CD8-positive, alpha-beta memory T cell (primary cell): ENCODE results near the gene PCDHGA1. TPM values are rescaled to one million over a fixed set of nuclear protein-coding genes. Genes with fewer than 3 reads are reported as not detected.
A peak's percentile ranks its signal among the peaks of the same experiment; 100 is the strongest.
"Not testable (repeated sequence)": the region's sequence is repeated elsewhere in the genome, so short reads cannot be mapped to it uniquely, and the experiment has no call there.

ENCODE experiments used
- CTCF ChIA-PET: fragments of 350-600 bp; sonication (Branson Sonifier 250); formaldehyde crosslinking; loops from one replicate; lab custom pipeline; 2021; ENCODE audit warnings: antibody characterized with exemption; lab: Charles Lee
- POLR2A ChIA-PET: fragments of 350-600 bp; sonication (Branson Sonifier 250); formaldehyde crosslinking; loops from one replicate; lab custom pipeline; 2021; ENCODE audit warnings: antibody characterized with exemption; lab: Charles Lee
- DNase-seq, 5 donors: peaks; one replicate each; pipeline versions ENCODE4 v3.0.0 to v3.0.0-alpha.2; 2020 to 2022; ENCODE audit warnings: mixed read lengths in 1 of 5
- H3K27ac ChIP-seq: one replicate; pipeline ENCODE4 v1.7.0; 2013; ENCODE audit warnings: low read depth, mild to moderate bottlenecking, low read length, moderate library complexity
- H3K27me3 ChIP-seq: 2 replicates; pipeline ENCODE4 v1.7.0; 2013; ENCODE audit warnings: low read length, mild to moderate bottlenecking; ENCODE audit not compliant: insufficient read depth, poor library complexity, severe bottlenecking
- H3K36me3 ChIP-seq: 2 replicates; pipeline ENCODE4 v1.7.0; 2013; ENCODE audit warnings: mild to moderate bottlenecking, low read length, moderate library complexity; ENCODE audit not compliant: insufficient read depth
- H3K4me1 ChIP-seq: 2 replicates; pipeline ENCODE4 v1.7.0; 2013; ENCODE audit warnings: mild to moderate bottlenecking, low read length, moderate library complexity; ENCODE audit not compliant: insufficient read depth
- H3K4me3 ChIP-seq: 2 replicates; pipeline ENCODE4 v1.7.0; 2013; ENCODE audit warnings: mild to moderate bottlenecking, low read length
- H3K9me3 ChIP-seq: 2 replicates; pipeline ENCODE4 v1.7.0; 2013; ENCODE audit warnings: mild to moderate bottlenecking, low read length
- H3K27ac Mint-ChIP-seq, 8 donors: one replicate each; pipeline ENCODE4 v1.8.0; 2020 to 2021; ENCODE audit warnings: mixed read lengths in 8 of 8, mild to moderate bottlenecking in 6 of 8, inconsistent platforms in 3 of 8, moderate library complexity in 3 of 8
- H3K27me3 Mint-ChIP-seq, 2 donors: one replicate each; pipeline ENCODE4 v1.8.0; 2020 to 2021; ENCODE audit warnings: mixed read lengths in 2 of 2, mild to moderate bottlenecking in 1 of 2, moderate library complexity in 1 of 2
- H3K36me3 Mint-ChIP-seq, 3 donors: one replicate each; pipeline ENCODE4 v1.8.0; 2020 to 2021; ENCODE audit warnings: mixed read lengths in 3 of 3, inconsistent platforms in 1 of 3, mild to moderate bottlenecking in 1 of 3
- H3K4me1 Mint-ChIP-seq, 3 donors: one replicate each; pipeline ENCODE4 v1.8.0; 2020 to 2021; ENCODE audit warnings: mixed read lengths in 3 of 3, inconsistent platforms in 1 of 3, mild to moderate bottlenecking in 1 of 3
- H3K4me3 Mint-ChIP-seq, 7 donors: one replicate each; pipeline ENCODE4 v1.8.0; 2020 to 2021; ENCODE audit warnings: mixed read lengths in 7 of 7, mild to moderate bottlenecking in 6 of 7, moderate library complexity in 4 of 7, inconsistent platforms in 2 of 7
- H3K9me3 Mint-ChIP-seq, 5 donors: one replicate each; pipeline ENCODE4 v1.8.0; 2020 to 2022; ENCODE audit warnings: mixed read lengths in 5 of 5, mild to moderate bottlenecking in 3 of 5, moderate library complexity in 2 of 5, inconsistent platforms in 1 of 5
- polyA plus RNA-seq: library from polyadenylated mRNA; unstranded; fragments of 300-500 nt; fragmentation: Illumina TruSeq; gene quantifications from one replicate; pipeline ENCODE4 v1.2.3, GENCODE V29; 2021
- total RNA-seq, 2 experiments: library from RNA; stranded (reverse); gene quantifications; one replicate each; pipeline ENCODE4 v1.2.3, GENCODE V29; 2021

The PCDHGA1 gene
- total and polyA plus RNA-seq, 3 experiments from 2014 or later, result 0.07 to 0.09 TPM; not detected in 1

DNA sequence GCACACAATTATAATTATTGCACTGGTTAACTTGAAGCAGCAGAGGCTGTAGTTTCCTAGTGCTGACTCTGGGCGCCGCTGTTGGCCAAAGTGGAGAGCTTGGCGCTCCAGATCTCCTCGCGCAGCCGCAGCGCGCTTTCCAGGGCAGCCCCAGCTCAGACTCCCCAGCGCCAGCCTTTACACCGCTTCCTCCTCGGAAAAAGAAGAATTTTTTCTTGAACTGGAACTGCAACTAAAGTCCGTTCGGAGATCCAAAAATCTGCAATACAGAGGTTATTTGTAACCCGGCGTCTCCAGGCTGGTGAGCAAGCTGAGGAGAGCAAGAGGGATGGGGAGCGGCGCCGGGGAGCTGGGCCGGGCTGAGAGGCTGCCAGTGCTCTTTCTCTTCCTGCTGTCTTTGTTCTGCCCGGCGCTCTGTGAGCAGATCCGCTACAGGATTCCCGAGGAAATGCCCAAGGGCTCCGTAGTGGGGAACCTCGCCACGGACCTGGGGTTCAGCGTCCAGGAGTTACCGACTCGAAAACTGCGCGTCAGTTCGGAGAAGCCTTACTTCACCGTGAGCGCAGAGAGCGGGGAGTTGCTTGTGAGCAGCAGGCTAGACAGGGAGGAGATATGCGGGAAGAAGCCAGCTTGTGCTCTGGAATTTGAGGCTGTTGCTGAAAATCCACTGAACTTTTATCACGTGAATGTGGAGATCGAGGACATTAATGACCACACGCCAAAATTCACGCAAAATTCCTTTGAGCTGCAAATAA, 57.4 kb downstream of the PCDHGA1 start, which contains the start of gene PCDHGB4:
Gene PCDHGB4, plus strand, starts transcription at position 142 of the 755 bp plus-strand sequence. Its CDS starts 187 bp downstream, at position 329.
- H3K4me1 ChIP-seq, H3K9me3 ChIP-seq, H3K27ac Mint-ChIP-seq, H3K36me3 ChIP-seq, CTCF ChIA-PET, H3K4me3 ChIP-seq, POLR2A ChIA-PET, H3K27ac ChIP-seq, DNase-seq, H3K4me1 Mint-ChIP-seq: not testable (repeated sequence)
- Mint-ChIP-seq H3K27me3 (peaks cover 67 to 74% of the 10 kb centered on the region in 2 donors), H3K4me3 (peak within 1 kb of the TSS in 4 of 7 donors; percentile 22 to 74 (median 30)), H3K36me3 (peaks cover 3 to 11% (median 4%) of the 10 kb centered on the region in 3 donors), H3K9me3 (peaks cover 30 to 76% (median 66%) of the 10 kb centered on the region in 5 donors)
- peaks cover 10% of the 10 kb centered on the region for H3K27me3 ChIP-seq

DNA sequence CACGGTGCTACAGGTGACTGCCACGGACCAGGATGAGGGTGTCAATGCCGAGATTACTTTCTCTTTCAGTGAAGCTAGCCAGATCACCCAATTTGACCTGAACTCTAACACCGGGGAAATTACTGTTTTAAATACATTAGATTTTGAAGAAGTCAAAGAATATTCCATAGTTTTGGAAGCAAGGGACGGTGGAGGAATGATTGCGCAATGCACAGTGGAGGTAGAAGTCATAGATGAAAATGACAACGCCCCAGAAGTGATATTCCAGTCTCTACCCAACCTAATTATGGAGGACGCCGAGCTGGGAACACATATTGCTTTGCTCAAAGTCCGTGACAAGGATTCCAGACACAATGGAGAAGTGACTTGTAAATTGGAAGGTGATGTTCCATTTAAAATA, 58.3 kb downstream of the PCDHGA1 start:
- ChIA-PET POLR2A (no interaction called here), CTCF (no interaction called here)
- H3K4me1 ChIP-seq, result no peaks in the 10 kb centered on the region
- peaks cover 30 to 77% (median 66%) of the 10 kb centered on the region in 5 donors for H3K9me3 Mint-ChIP-seq
- no peak for DNase-seq
- H3K27ac ChIP-seq, result no peak overlapping the region
- no peak overlapping the region for H3K4me3 ChIP-seq
- H3K27me3 ChIP-seq, result peaks cover 16% of the 10 kb centered on the region
- peaks cover 2 to 14% (median 3%) of the 10 kb centered on the region in 3 donors for H3K36me3 Mint-ChIP-seq
- peaks cover 65 to 73% of the 10 kb centered on the region in 2 donors for H3K27me3 Mint-ChIP-seq
- no peaks in the 10 kb centered on the region for H3K9me3 ChIP-seq
- peak overlapping the region in 3 of 7 donors; percentile 18 to 52 (median 34) for H3K4me3 Mint-ChIP-seq
- H3K27ac Mint-ChIP-seq, result no peak overlapping the region
- no peaks in the 10 kb centered on the region for H3K4me1 Mint-ChIP-seq
- H3K36me3 ChIP-seq, result no peaks in the 10 kb centered on the region

DNA sequence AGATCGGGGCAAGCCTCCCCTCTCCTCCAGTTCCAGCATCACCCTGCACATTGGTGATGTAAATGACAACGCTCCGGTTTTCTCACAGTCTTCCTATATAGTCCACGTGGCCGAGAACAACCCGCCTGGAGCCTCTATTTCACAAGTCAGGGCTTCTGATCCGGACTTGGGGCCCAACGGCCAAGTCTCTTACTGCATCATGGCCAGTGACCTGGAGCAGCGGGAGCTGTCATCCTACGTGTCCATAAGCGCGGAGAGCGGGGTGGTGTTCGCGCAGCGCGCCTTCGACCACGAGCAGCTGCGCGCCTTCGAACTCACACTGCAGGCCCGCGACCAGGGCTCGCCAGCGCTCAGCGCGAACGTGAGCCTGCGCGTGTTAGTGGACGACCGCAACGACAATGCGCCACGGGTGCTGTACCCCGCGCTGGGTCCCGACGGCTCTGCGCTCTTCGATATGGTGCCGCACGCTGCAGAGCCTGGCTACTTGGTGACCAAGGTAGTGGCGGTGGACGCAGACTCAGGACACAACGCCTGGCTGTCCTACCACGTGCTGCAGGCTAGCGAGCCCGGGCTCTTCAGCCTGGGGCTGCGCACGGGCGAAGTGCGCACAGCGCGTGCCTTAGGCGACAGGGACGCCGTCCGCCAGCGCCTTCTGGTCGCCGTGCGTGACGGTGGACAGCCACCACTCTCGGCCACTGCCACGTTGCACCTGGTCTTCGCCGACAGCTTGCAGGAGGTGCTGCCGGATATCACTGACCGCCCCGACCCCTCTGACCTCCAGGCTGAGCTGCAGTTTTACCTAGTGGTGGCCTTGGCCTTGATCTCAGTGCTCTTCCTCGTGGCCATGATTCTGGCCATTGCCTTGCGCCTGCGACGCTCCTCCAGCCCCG, 59.1 kb downstream of the PCDHGA1 start:
- no peak for DNase-seq
- no peaks in the 10 kb centered on the region for H3K4me1 Mint-ChIP-seq
- no peaks in the 10 kb centered on the region for H3K9me3 ChIP-seq
- H3K27ac ChIP-seq, result no peak overlapping the region
- peaks cover 63 to 72% of the 10 kb centered on the region in 2 donors for H3K27me3 Mint-ChIP-seq
- H3K4me3 ChIP-seq, result no peak overlapping the region
- peaks cover 2 to 20% (median 3%) of the 10 kb centered on the region in 3 donors for H3K36me3 Mint-ChIP-seq
- H3K9me3 Mint-ChIP-seq, result peaks cover 36 to 76% (median 66%) of the 10 kb centered on the region in 5 donors
- ChIA-PET POLR2A (no interaction called here), CTCF (no interaction called here)
- no peaks in the 10 kb centered on the region for H3K36me3 ChIP-seq
- H3K4me1 ChIP-seq, result no peaks in the 10 kb centered on the region
- peaks cover 21% of the 10 kb centered on the region for H3K27me3 ChIP-seq
- H3K4me3 Mint-ChIP-seq, result no peak overlapping the region
- no peak overlapping the region for H3K27ac Mint-ChIP-seq

DNA sequence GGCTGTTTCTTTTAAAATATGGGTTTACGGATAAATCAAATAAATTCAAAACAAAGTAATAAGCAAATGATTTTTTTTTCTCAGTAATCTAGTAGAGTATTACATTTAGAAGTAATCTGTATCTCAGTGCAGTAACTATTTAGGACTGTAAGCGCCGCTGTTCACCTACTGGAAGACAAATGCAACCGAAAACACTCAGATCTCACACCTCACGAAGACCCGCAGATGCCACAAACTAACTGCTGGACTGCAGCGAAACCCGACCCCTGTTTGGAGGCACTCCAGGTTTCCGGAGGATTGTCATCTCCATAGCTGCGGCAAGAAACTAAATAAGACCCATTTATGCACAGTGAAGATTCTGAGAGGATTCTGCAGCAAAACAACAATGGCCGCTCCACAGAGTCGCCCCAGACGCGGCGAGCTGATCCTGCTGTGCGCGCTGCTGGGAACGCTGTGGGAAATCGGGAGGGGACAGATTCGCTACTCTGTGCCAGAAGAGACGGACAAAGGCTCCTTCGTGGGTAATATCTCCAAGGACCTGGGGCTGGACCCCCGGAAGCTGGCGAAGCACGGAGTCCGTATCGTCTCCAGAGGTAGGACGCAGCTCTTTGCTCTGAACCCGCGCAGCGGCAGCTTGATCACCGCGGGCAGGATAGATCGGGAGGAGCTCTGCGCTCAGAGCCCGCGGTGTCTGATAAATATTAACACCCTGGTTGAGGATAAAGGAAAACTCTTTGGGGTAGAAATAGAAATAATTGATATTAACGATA, 62.3 kb downstream of the PCDHGA1 start, which contains the start of gene PCDHGA8:
Gene PCDHGA8, plus strand, starts transcription at position 205 of the 770 bp plus-strand sequence. Its CDS starts 181 bp downstream, at position 386.
- DNase-seq, result no peak
- Mint-ChIP-seq H3K4me1 (no peaks in the 10 kb centered on the region), H3K27me3 (peaks cover 61 to 64% of the 10 kb centered on the region in 2 donors), H3K9me3 (peaks cover 29 to 66% (median 59%) of the 10 kb centered on the region in 5 donors), H3K27ac (no peak within 1 kb of the TSS), H3K36me3 (peaks cover 2 to 20% (median 2%) of the 10 kb centered on the region in 3 donors), H3K4me3 (peak within 1 kb of the TSS in 1 of 7 donors; percentile 23)
- H3K27ac ChIP-seq, result no peak within 1 kb of the TSS
- peaks cover 22% of the 10 kb centered on the region for H3K27me3 ChIP-seq
- H3K9me3 ChIP-seq, result no peaks in the 10 kb centered on the region
- POLR2A ChIA-PET, result no interaction called here
- CTCF ChIA-PET, result no interaction called here
- H3K36me3 ChIP-seq, result no peaks in the 10 kb centered on the region
- H3K4me3 ChIP-seq, result no peak within 1 kb of the TSS
- H3K4me1 ChIP-seq, result no peaks in the 10 kb centered on the region

DNA sequence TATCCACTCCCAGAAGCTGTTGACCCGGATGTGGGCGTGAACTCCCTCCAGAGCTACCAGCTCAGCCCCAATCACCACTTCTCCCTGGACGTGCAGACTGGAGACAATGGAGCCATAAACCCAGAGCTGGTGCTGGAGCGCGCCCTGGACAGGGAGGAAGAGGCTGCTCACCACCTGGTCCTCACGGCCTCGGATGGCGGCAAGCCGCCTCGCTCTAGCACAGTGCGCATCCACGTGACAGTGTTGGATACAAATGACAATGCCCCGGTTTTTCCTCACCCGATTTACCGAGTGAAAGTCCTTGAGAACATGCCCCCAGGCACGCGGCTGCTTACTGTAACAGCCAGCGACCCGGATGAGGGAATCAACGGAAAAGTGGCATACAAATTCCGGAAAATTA, 63.0 kb downstream of the PCDHGA1 start:
- H3K27me3 Mint-ChIP-seq, result peaks cover 59 to 62% of the 10 kb centered on the region in 2 donors
- no peak overlapping the region for H3K4me3 ChIP-seq
- no peak for DNase-seq
- no peaks in the 10 kb centered on the region for H3K4me1 Mint-ChIP-seq
- peaks cover 22% of the 10 kb centered on the region for H3K27me3 ChIP-seq
- H3K4me1 ChIP-seq, result no peaks in the 10 kb centered on the region
- no peak overlapping the region for H3K27ac ChIP-seq
- CTCF ChIA-PET, result no interaction called here
- POLR2A ChIA-PET, result no interaction called here
- no peak overlapping the region for H3K27ac Mint-ChIP-seq
- no peak overlapping the region for H3K4me3 Mint-ChIP-seq
- H3K36me3 ChIP-seq, result no peaks in the 10 kb centered on the region
- H3K9me3 Mint-ChIP-seq, result peaks cover 28 to 64% (median 58%) of the 10 kb centered on the region in 5 donors
- peaks cover 2 to 20% (median 2%) of the 10 kb centered on the region in 3 donors for H3K36me3 Mint-ChIP-seq
- H3K9me3 ChIP-seq, result no peaks in the 10 kb centered on the region

DNA sequence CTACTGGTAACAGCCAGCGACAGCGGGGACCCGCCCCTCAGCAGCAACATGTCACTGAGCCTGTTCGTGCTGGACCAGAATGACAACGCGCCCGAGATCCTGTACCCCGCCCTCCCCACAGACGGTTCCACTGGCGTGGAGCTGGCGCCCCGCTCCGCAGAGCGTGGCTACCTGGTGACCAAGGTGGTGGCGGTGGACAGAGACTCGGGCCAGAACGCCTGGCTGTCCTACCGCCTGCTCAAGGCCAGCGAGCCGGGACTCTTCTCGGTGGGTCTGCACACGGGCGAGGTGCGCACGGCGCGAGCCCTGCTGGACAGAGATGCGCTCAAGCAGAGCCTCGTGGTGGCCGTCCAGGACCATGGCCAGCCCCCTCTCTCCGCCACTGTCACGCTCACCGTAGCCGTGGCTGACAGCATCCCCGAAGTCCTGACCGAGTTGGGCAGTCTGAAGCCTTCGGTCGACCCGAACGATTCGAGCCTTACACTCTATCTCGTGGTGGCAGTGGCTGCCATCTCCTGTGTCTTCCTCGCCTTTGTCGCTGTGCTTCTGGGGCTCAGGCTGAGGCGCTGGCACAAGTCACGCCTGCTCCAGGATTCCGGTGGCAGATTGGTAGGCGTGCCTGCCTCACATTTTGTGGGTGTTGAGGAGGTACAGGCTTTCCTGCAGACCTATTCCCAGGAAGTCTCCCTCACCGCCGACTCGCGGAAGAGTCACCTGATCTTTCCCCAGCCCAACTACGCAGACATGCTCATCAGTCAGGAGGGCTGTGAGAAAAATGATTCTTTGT, 64.3 kb downstream of the PCDHGA1 start:
- H3K4me3 Mint-ChIP-seq, H3K4me1 ChIP-seq, H3K9me3 ChIP-seq, POLR2A ChIA-PET, CTCF ChIA-PET, H3K36me3 ChIP-seq, H3K4me3 ChIP-seq, DNase-seq, H3K27ac ChIP-seq, H3K4me1 Mint-ChIP-seq: not testable (repeated sequence)
- Mint-ChIP-seq H3K36me3 (peaks cover 2 to 15% (median 2%) of the 10 kb centered on the region in 3 donors), H3K27ac (peak overlapping the region in 1 of 8 donors; percentile 89), H3K9me3 (peaks cover 20 to 65% (median 56%) of the 10 kb centered on the region in 5 donors), H3K27me3 (peaks cover 59 to 61% of the 10 kb centered on the region in 2 donors)
- peaks cover 22% of the 10 kb centered on the region for H3K27me3 ChIP-seq
